Neural cell (in vitro differentiated cells): ENCODE measurements around the gene TRAF3.

Experiments
- EZH2 ChIP-seq: fragments of 200-600, 300-800 bp; shearing (Covaris generic), sonication (generic); IDR thresholded peaks from 2 replicates; pipeline ENCODE4 v1.6.1; 2014; ENCODE audit warnings: antibody characterized with exemption, low read length, borderline replicate concordance, mild to moderate bottlenecking; ENCODE audit not compliant: insufficient read depth, poor library complexity, severe bottlenecking
- TF ChIP-seq, protein P1 (sequence below): fragments of 450-650 bp; IDR thresholded peaks from 2 replicates; pipeline ENCODE4 v1.5.1; 2014; ENCODE audit warnings: antibody characterized with exemption, mild to moderate bottlenecking, moderate library complexity; ENCODE audit not compliant: poor library complexity, severe bottlenecking

DNA sequence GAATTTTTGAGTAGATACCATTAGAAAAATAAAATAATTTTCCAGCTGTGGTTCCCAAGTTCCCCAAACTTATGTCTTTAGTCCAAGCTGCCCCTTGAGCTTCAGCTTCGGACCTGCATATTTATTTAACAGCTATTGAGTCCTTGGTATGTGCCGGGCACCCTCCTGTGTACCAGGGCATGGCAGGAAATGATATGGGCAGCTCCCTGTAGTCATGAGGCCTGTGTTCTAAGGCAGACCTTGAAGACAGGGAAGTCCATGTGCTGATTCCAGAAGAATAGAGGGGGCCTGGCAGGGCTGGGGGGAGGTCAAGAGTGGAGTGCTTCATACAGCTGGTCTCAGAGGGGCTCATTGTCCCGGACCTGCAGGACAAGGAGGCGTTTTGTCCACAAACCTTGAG lies 29.2 kb downstream of the TRAF3 start:
- TF ChIP-seq, protein P1, sequence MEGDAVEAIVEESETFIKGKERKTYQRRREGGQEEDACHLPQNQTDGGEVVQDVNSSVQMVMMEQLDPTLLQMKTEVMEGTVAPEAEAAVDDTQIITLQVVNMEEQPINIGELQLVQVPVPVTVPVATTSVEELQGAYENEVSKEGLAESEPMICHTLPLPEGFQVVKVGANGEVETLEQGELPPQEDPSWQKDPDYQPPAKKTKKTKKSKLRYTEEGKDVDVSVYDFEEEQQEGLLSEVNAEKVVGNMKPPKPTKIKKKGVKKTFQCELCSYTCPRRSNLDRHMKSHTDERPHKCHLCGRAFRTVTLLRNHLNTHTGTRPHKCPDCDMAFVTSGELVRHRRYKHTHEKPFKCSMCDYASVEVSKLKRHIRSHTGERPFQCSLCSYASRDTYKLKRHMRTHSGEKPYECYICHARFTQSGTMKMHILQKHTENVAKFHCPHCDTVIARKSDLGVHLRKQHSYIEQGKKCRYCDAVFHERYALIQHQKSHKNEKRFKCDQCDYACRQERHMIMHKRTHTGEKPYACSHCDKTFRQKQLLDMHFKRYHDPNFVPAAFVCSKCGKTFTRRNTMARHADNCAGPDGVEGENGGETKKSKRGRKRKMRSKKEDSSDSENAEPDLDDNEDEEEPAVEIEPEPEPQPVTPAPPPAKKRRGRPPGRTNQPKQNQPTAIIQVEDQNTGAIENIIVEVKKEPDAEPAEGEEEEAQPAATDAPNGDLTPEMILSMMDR, result no peak
- no peak for TF ChIP-seq EZH2
